Gastrocnemius medialis (tissue), 4 donors: ENCODE results near the gene ATP1A2.

Source experiments
- CTCF ChIP-seq, 5 experiments: fragments of 450-650 bp in 3 of 5; fragments of 200-600 bp in 2 of 5; sonication (generic) in 2 of 5; IDR thresholded peaks in 4 of 5; conservative IDR thresholded peaks in 1 of 5; 1 replicate in 4 of 5; 2 replicates in 1 of 5; pipeline ENCODE4 v1.5.1; 2016 to 2019; ENCODE audit warnings: antibody characterized with exemption in 5 of 5, mild to moderate bottlenecking in 3 of 5, moderate library complexity in 3 of 5
- POLR2A ChIP-seq, 2 donors: fragments of 450-650 bp; IDR thresholded peaks; one replicate each; pipeline ENCODE4 v1.6.1; 2017; ENCODE audit warnings: antibody characterized with exemption in 2 of 2, mild to moderate bottlenecking in 2 of 2, moderate library complexity in 2 of 2

- TF ChIP-seq POLR2A (IDR thresholded peaks at IDR 0.05) (no peak), CTCF (IDR thresholded peaks at IDR 0.05 in 4 of 5, conservative IDR thresholded peaks at IDR 0.05 in 1 of 5) (no peak)
These were observed 51.5 kb downstream of the ATP1A2 start for GRCh38 chr1:160167056-160167455.
